D721Med (cell line): ENCODE data around the gene SPATA20.

ENCODE experiments used
- DNase-seq: peaks from one replicate; pipeline ENCODE4 v3.0.0; 2011; ENCODE audit warnings: low spot score; ENCODE audit not compliant: insufficient read length
- FAIRE-seq: peaks from 2 replicates; lab custom pipeline; 2011; peaks lifted over from hg19 to GRCh38; lab: Jason Lieb, UNC
- TF ChIP-seq, protein P1 (sequence below): IDR thresholded peaks from 2 replicates; pipeline ENCODE4 v1.5.1; 2012; ENCODE audit warnings: mild to moderate bottlenecking, control low read depth; ENCODE audit not compliant: insufficient read depth; ENCODE audit errors: missing control alignments

Gene SPATA20

GRCh38 chr17:50534979-50535326 lies 12.0 kb upstream of the SPATA20 start:
- TF ChIP-seq, protein P1, sequence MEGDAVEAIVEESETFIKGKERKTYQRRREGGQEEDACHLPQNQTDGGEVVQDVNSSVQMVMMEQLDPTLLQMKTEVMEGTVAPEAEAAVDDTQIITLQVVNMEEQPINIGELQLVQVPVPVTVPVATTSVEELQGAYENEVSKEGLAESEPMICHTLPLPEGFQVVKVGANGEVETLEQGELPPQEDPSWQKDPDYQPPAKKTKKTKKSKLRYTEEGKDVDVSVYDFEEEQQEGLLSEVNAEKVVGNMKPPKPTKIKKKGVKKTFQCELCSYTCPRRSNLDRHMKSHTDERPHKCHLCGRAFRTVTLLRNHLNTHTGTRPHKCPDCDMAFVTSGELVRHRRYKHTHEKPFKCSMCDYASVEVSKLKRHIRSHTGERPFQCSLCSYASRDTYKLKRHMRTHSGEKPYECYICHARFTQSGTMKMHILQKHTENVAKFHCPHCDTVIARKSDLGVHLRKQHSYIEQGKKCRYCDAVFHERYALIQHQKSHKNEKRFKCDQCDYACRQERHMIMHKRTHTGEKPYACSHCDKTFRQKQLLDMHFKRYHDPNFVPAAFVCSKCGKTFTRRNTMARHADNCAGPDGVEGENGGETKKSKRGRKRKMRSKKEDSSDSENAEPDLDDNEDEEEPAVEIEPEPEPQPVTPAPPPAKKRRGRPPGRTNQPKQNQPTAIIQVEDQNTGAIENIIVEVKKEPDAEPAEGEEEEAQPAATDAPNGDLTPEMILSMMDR, result no peak
- no peak for FAIRE-seq

DNA sequence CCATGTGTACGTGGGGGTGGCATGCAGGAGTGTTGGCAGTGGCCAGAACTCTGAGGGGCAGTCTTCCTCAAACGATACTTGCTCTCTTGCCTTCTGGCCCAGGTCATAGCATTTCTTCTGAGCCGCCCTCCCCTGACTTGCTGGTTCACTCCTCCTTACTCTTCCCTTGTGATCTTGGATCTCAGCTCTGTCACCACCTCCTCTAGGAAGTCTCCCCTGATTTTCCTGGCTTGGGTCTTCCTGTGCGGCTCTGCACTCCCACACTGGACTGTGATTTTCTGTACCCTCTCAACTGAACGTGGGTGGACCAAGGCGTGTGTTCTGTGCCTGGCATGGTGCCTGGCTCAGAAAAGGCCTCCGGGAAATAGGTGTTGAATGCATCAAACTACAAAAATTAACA lies 11.6 kb upstream of the SPATA20 start:
- no peak for FAIRE-seq
- TF ChIP-seq, protein P1, result no peak
- no peak for DNase-seq

More at GRCh38 chr17:50534979-50535326, 12.0 kb upstream of the SPATA20 start:
- no peak for DNase-seq

DNA sequence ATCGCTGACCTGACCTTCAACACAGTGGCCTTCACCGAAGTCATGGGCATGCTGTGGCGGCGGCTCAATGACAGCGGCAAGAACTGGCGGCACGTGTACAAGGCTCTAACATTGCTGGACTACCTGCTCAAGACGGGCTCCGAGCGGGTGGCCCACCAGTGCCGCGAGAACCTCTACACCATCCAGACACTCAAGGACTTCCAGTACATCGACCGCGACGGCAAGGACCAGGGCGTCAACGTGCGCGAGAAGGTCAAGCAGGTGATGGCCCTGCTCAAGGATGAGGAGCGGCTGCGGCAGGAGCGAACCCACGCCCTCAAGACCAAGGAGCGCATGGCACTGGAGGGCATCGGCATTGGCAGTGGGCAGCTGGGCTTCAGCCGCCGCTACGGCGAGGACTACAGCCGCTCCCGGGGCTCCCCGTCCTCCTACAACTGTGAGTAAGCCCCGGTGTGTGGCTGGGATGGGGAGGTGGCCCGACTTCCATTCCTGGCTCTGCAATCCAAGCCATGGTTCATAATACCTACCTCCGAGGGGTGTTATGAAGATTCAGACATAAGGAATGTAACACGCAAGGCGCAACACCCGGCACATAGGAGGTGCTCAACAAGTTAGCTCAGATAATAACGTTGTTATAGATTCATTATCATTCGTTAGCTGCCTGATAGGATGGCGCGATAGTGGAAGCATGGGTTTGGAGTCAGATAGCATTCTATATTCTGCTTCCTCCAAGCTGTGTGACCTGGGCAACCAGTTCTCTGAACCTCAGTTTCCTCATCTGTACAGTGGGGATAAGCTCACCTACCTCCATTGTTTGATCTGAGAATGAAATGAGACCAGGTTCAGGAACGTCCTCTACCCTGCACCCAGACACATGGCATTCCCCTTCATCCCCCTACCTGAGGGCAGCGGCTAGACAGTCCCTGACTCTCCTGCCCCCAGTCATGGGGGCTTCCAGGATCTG lies 10.0 kb upstream of the SPATA20 start:
- FAIRE-seq (no peak), DNase-seq (no peak)
- TF ChIP-seq, protein P1, result no peak

GRCh38 chr17:50537721-50538548 lies 9.0 kb upstream of the SPATA20 start:
- TF ChIP-seq, protein P1, result no peak

DNA sequence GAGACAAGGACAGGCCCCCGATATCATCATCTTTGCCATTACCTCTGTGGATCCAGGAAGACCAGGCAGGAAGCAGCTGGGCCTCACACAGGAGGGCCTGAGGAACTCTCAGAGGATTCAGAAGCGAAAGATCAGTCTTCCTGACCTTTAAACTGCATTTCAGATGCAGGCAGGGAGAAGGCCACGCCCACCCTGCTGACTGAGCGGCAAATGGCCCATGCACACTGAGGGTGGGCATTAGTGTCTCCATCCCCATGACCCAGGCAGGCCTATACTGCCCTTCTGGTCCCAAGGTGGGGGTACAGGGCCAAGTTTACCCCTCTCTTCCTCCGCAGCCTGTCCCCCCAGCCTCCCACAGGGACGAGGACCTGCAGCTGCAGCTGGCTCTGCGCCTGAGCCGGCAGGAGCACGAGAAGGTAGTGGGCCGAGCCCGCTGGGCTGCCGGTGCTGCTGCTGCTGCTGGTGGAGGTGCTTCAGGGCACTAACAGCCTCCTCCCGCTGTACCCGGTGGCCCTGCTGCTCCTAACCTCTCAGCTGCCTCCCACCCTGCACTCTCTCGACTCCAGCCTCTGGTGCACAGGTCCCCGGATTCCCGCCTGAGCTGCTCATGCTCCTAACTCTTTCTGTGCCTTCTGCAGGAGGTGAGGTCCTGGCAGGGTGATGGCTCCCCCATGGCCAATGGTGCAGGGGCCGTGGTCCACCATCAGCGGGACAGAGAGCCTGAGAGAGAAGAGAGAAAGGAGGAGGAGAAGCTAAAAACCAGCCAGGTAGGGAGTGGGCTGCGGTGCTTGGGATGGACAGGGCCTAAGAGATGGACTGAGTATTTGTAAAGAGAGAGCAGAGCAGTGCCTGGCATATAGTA lies 8.2 kb upstream of the SPATA20 start:
- DNase-seq (no peak), FAIRE-seq (no peak)
- TF ChIP-seq, protein P1, result no peak

More at GRCh38 chr17:50537721-50538548, 9.0 kb upstream of the SPATA20 start:
- DNase-seq, result no peak
- no peak for FAIRE-seq

GRCh38 chr17:50539762-50540559 lies 7.0 kb upstream of the SPATA20 start:
- no peak for FAIRE-seq
- TF ChIP-seq, protein P1, result no peak
- DNase-seq, result no peak
